MM.1S (cell line): Measurements from ENCODE around the gene CXCL17.
A peak's percentile ranks its signal among the peaks of the same experiment; 100 is the strongest.

ENCODE experiments used
- DNase-seq: peaks from one replicate; pipeline ENCODE4 v3.0.0-alpha.2; 2015
- H2AFZ ChIP-seq: fragments of 300-600 bp; sonication (generic); 2 replicates; pipeline ENCODE4 v1.6.0; 2016; ENCODE audit warnings: antibody characterized with exemption, low read length
- H3F3A ChIP-seq: fragments of 300-600 bp; sonication (generic); 2 replicates; pipeline ENCODE4 v1.6.1; 2016; ENCODE audit warnings: mild to moderate bottlenecking, antibody characterized with exemption, low read length, moderate library complexity, mixed read lengths; ENCODE audit not compliant: insufficient read depth
- H3K27ac ChIP-seq: fragments of 300-600 bp; sonication (generic); 2 replicates; pipeline ENCODE4 v1.5.1; 2016; ENCODE audit warnings: mild to moderate bottlenecking, low read length
- H3K27me3 ChIP-seq: fragments of 300-600 bp; sonication (generic); replicated peaks from 2 replicates; pipeline ENCODE4 v1.6.0; 2016; ENCODE audit warnings: low read length; ENCODE audit not compliant: insufficient read depth
- H3K36me3 ChIP-seq: fragments of 300-600 bp; sonication (generic); replicated peaks from 2 replicates; pipeline ENCODE4 v1.6.1; 2016; ENCODE audit warnings: mild to moderate bottlenecking, low read length, mixed read lengths; ENCODE audit not compliant: insufficient read depth
- H3K4me1 ChIP-seq: fragments of 300-600 bp; sonication (generic); 2 replicates; pipeline ENCODE4 v1.6.1; 2016; ENCODE audit warnings: low read length, mixed read lengths
- H3K4me2 ChIP-seq: fragments of 300-600 bp; sonication (generic); 2 replicates; pipeline ENCODE4 v1.6.0; 2016; ENCODE audit warnings: low read depth, low read length
- H3K4me3 ChIP-seq: fragments of 300-600 bp; sonication (generic); 2 replicates; pipeline ENCODE4 v1.5.1; 2016; ENCODE audit warnings: low read length, mixed read lengths
- H3K79me2 ChIP-seq: fragments of 300-600 bp; sonication (generic); 2 replicates; pipeline ENCODE4 v1.6.1; 2016; ENCODE audit warnings: mixed run types, low read length, mixed read lengths
- H3K9ac ChIP-seq: fragments of 300-600 bp; sonication (generic); 2 replicates; pipeline ENCODE4 v1.6.1; 2016; ENCODE audit warnings: low read length, mixed read lengths
- H3K9me2 ChIP-seq: fragments of 300-600 bp; sonication (generic); replicated peaks from 2 replicates; pipeline ENCODE4 v1.6.1; 2016; ENCODE audit warnings: mild to moderate bottlenecking, low read length, mixed read lengths; ENCODE audit not compliant: insufficient read depth
- H3K9me3 ChIP-seq: fragments of 300-600 bp; sonication (generic); replicated peaks from 2 replicates; pipeline ENCODE4 v1.6.1; 2016; ENCODE audit warnings: mild to moderate bottlenecking, low read length, mixed read lengths; ENCODE audit not compliant: insufficient read depth
- H4K20me1 ChIP-seq: fragments of 300-600 bp; sonication (generic); 2 replicates; pipeline ENCODE4 v1.6.1; 2016; ENCODE audit warnings: mild to moderate bottlenecking, low read length, moderate library complexity, mixed read lengths; ENCODE audit not compliant: insufficient read depth
- EZH2 ChIP-seq: fragments of 300-600 bp; sonication (generic); optimal IDR thresholded peaks from 2 replicates; pipeline ENCODE3; 2017; ENCODE audit warnings: low read depth, mild to moderate bottlenecking, antibody characterized with exemption, low read length, mixed read lengths
- EZH2phosphoT487 ChIP-seq: fragments of 300-600 bp; sonication (generic); IDR thresholded peaks from 2 replicates; pipeline ENCODE4 v1.6.1; 2018; ENCODE audit warnings: antibody characterized with exemption, low read length
- TF ChIP-seq, protein P1 (sequence below): fragments of 300-600 bp; sonication (generic); IDR thresholded peaks from 2 replicates; pipeline ENCODE4 v1.5.1; 2016; ENCODE audit warnings: antibody characterized with exemption, low read length, mixed read lengths

CXCL17 gene

GRCh38 chr19:42441049-42441445 is 1.7 kb downstream of the CXCL17 start:
- Histone ChIP-seq H3F3A (no peaks in the 10 kb centered on the region), H2AFZ (no peak overlapping the region), H3K27ac (no peak overlapping the region), H3K4me2 (no peak overlapping the region), H3K4me3 (no peak overlapping the region), H4K20me1 (no peaks in the 10 kb centered on the region), H3K9me3 (no peaks in the 10 kb centered on the region), H3K79me2 (no peaks in the 10 kb centered on the region), H3K36me3 (no peaks in the 10 kb centered on the region), H3K27me3 (no peaks in the 10 kb centered on the region), H3K4me1 (0 out of 2 replicates have a peak, but pooled peaks cover 3% of the 10 kb centered on the region), H3K9me2 (no peaks in the 10 kb centered on the region), H3K9ac (no peak overlapping the region)
- TF ChIP-seq EZH2phosphoT487 (no peak), EZH2 (no peak)
- TF ChIP-seq, protein P1, sequence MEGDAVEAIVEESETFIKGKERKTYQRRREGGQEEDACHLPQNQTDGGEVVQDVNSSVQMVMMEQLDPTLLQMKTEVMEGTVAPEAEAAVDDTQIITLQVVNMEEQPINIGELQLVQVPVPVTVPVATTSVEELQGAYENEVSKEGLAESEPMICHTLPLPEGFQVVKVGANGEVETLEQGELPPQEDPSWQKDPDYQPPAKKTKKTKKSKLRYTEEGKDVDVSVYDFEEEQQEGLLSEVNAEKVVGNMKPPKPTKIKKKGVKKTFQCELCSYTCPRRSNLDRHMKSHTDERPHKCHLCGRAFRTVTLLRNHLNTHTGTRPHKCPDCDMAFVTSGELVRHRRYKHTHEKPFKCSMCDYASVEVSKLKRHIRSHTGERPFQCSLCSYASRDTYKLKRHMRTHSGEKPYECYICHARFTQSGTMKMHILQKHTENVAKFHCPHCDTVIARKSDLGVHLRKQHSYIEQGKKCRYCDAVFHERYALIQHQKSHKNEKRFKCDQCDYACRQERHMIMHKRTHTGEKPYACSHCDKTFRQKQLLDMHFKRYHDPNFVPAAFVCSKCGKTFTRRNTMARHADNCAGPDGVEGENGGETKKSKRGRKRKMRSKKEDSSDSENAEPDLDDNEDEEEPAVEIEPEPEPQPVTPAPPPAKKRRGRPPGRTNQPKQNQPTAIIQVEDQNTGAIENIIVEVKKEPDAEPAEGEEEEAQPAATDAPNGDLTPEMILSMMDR = no peak
- no peak for DNase-seq

- Histone ChIP-seq H3K36me3 (no peaks in the 10 kb centered on the region), H3K9me2 (no peaks in the 10 kb centered on the region), H3F3A (no peaks in the 10 kb centered on the region), H3K4me3 (no peak overlapping the region), H3K4me1 (0 out of 2 replicates have a peak, but pooled peaks cover 3% of the 10 kb centered on the region), H3K27me3 (no peaks in the 10 kb centered on the region), H3K27ac (no peak overlapping the region), H3K9ac (no peak overlapping the region), H4K20me1 (no peaks in the 10 kb centered on the region), H3K79me2 (no peaks in the 10 kb centered on the region), H3K4me2 (0 out of 2 replicates have a peak overlapping the region, but pooled peaks have one; percentile 18), H3K9me3 (no peaks in the 10 kb centered on the region), H2AFZ (0 out of 2 replicates have a peak overlapping the region, but pooled peaks have one; percentile 19)
- TF ChIP-seq EZH2phosphoT487 (no peak), EZH2 (no peak)
- TF ChIP-seq, protein P1 = peak; percentile 95
- peak; percentile 71 for DNase-seq
Observed at GRCh38 chr19:42440357-42441048, 2.2 kb downstream of the CXCL17 start.

- H3K4me2 ChIP-seq = no peak overlapping the region
- no peaks in the 10 kb centered on the region for H3K9me2 ChIP-seq
- no peaks in the 10 kb centered on the region for H3K27me3 ChIP-seq
- H3K36me3 ChIP-seq = no peaks in the 10 kb centered on the region
- no peaks in the 10 kb centered on the region for H3K79me2 ChIP-seq
- TF ChIP-seq EZH2 (no peak), EZH2phosphoT487 (no peak)
- TF ChIP-seq, protein P1 = no peak
- H3K4me3 ChIP-seq = no peak overlapping the region
- H3K9ac ChIP-seq = no peak overlapping the region
- no peaks in the 10 kb centered on the region for H4K20me1 ChIP-seq
- H3K4me1 ChIP-seq = peaks cover 8% of the 10 kb centered on the region; the same call in 1 of the 2 replicates
- no peak overlapping the region for H2AFZ ChIP-seq
- no peak overlapping the region for H3K27ac ChIP-seq
- DNase-seq = no peak
- no peaks in the 10 kb centered on the region for H3K9me3 ChIP-seq
- H3F3A ChIP-seq = no peaks in the 10 kb centered on the region
Observed at GRCh38 chr19:42436006-42436405, 6.7 kb downstream of the CXCL17 start.
